Cardiac septum (tissue), 1 donor: Measurements from ENCODE around the gene BNIP3. TPM values are rescaled to one million over a fixed set of nuclear protein-coding genes. Genes with fewer than 3 reads are reported as not detected.
A peak's percentile ranks its signal among the peaks of the same experiment; 100 is the strongest.
"Not testable (repeated sequence)": the region's sequence is repeated elsewhere in the genome, so short reads cannot be mapped to it uniquely, and the experiment has no call there.

Source experiments
- DNase-seq: peaks from one replicate; pipeline ENCODE4 v3.0.0-alpha.2; 2020; ENCODE audit warnings: low spot score
- intact Hi-C: fragments of 100-400 bp; cut with DNase I; formaldehyde crosslinking; loops from one replicate; pipeline ENCODE4 v1.14.0; 2022
- total RNA-seq: library from RNA; stranded (reverse); fragmentation: NEBNext Ultra II Directional; extraction: Animal tissue kit (Norgen Biotek cat#: 25700); gene quantifications from one replicate; pipeline ENCODE4 v1.2.1, GENCODE V29; 2021
- donor health status: DM: no; HTN: no; CAD: no.

BNIP3 gene
- total RNA-seq, 1 donor from 2014 or later: 112 TPM

- peak; percentile 61 for DNase-seq
- intact Hi-C loops: no loop called here
These were observed 19.7 kb downstream of the BNIP3 start for GRCh38 chr10:131961777-131962662.

DNA sequence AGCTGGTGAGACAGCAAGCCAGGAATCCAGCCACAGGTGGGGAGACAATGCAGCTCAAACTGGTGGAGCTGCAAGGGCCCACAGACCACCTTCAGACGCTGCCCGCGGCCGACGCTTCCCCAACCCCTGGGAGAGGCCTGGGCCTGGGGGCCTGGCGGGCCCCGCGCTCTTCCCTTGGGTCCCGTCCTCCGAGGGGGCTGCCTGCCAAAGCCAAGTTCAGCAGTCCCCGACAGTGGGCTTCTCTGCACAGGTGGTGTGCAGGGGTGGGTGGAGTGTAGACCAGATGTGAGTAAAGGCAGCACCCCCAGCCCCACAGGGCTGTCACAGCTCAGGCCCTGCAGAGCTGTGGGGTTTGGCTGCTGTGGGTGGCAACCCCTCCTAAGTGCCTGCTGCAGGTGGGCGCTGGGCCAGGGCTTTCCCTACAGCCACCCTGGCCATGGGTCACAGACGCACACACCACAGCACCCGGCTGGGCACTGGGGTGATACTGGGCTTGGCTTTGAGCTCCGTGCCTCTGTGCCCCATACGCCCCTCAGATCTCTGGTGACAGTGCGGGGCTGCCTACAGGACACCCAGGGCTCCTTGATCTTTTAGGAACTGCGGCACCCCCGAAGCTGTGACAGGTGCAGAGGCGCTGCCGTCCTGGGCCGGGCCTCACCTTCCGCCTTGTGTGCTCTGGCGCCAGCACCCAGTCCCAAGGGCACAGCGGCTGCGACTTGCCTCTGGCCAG lies 20.5 kb downstream of the BNIP3 start:
- intact Hi-C loops: no loop called here
- peak; percentile 75 for DNase-seq

DNA sequence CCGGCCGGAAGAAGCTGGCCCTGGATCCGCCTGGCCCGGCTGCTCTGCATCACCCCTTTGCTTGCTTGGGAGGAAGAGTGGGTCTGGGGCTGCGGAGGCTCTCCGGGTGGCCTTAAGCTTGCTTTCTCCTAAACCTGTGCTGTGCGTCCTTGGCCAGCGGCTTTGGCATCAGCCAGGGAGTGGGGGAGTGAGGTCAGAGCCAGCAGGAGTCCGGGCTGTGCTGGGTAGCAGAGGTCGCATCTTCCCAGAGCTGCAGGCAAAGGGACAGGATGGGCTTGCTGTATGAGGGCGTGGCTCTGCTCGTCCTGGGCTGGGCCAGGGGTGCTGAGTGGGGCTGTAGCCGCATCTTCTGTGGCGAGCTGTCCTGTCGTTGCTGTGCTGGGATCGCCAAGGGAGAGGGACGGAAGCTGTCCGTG lies 21.1 kb downstream of the BNIP3 start:
- intact Hi-C loops: no loop called here

GRCh38 chr10:131959841-131960240 lies 21.9 kb downstream of the BNIP3 start:
- peak; percentile 73 for DNase-seq
- intact Hi-C loops: no loop called here

More for the DNA sequence above, 21.1 kb downstream of the BNIP3 start:
- DNase-seq: peak; percentile 63

GRCh38 chr10:131955591-131956340 lies 26.0 kb downstream of the BNIP3 start:
- intact Hi-C loops: no loop called here
- DNase-seq: peak; percentile 73

- intact Hi-C loops: no loop called here
- peak; percentile 47 for DNase-seq
These were observed 27.3 kb downstream of the BNIP3 start for GRCh38 chr10:131954356-131954965.

DNA sequence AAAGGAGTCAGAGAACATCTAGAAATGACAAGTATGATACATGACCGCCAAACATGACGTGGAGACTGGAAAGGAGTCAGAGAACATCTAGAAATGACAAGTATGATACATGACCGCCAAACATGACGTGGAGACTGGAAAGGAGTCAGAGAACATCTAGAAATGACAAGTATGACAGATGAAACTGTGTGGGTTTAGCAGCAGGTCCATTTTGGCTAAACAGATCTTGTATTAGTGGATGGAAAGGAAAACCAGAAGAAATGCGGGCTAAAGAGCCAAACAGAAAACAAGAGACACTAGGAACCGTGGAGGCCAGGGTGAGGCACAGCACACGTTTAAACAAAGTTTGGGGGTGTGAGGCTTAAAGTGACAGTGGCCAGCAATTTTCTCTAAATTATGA lies 31.8 kb downstream of the BNIP3 start:
- intact Hi-C loops, DNase-seq: not testable (repeated sequence)

DNA sequence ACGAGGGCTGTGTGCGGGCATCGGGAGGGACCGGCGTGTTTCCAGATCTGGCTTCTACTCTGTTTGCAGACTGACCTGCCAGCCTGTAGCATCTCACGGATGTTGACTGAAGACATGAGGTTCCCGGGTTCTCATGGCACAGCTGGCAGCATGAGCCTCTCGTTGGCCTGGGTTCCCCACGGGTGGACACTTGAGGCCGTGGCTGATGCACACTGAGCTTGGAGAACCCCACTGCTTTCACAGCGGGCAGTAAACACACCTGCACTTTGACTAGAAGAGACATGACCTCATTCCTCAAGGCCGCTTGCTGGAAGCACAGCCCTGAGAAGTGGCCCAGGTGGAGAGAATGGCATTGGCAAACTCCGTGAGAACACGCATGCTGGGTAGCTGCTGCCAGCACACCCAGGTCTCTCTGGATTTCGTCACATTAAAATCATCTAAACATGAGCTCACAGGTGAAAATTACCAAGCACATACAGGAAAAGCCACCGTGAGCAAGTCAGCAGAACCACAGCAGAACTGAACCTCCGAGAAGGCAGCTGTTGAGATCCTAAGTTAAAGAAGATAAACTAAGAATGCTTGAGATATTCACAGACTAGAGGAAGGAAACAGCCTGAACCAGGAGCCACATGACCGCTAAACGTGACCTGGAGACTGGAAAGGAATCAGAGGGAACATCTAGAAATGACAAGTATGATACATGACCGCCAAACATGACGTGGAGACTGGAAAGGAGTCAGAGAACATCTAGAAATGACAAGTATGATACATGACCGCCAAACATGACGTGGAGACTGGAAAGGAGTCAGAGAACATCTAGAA lies 32.5 kb downstream of the BNIP3 start:
- peak; percentile 68 for DNase-seq
- intact Hi-C loops: no loop called here

DNA sequence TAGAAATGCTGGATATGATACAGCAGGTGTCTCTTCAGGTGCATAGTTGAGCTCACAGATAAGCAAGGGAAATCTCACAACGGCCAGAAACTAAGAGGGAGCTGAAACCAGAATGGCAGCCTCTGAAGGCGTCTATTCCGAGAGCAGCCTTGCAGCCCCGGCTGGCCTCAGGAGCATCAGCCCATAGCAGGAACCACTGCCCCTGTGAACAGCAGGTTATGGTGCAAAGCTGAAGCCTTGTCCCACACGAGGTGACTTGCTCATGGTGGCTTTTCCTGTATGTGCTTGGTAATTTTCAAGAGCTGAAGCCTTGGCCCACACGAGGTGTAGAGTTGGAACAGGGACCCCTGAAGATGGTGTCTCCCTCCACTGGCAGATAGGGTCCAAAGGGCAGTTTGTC lies 33.2 kb downstream of the BNIP3 start:
- intact Hi-C loops: no loop called here
- peak; percentile 20 for DNase-seq

GRCh38 chr10:131947631-131948347 lies 33.9 kb downstream of the BNIP3 start:
- intact Hi-C loops: no loop called here
- peak; percentile 36 for DNase-seq

GRCh38 chr10:131946880-131947279 lies 34.8 kb downstream of the BNIP3 start:
- intact Hi-C loops: no loop called here
- DNase-seq: peak; percentile 57

GRCh38 chr10:131946321-131946751 lies 35.4 kb downstream of the BNIP3 start:
- intact Hi-C loops: no loop called here
- DNase-seq: no peak

- intact Hi-C loops: loop anchor here (5.0 kb wide), 1 partner anchor 58 kb away; no protein-coding TSS in a partner anchor
- DNase-seq: peak; percentile 61
These were observed 36.6 kb downstream of the BNIP3 start for GRCh38 chr10:131944976-131945695.

GRCh38 chr10:131944412-131944811 lies 37.3 kb downstream of the BNIP3 start:
- intact Hi-C loops: loop anchor here (5.0 kb wide), 1 partner anchor 57 kb away; no protein-coding TSS in a partner anchor
- DNase-seq: peak; percentile 39

- DNase-seq: peak; percentile 75
- intact Hi-C loops: loop anchor here (5.0 kb wide), 1 partner anchor 56 kb away; no protein-coding TSS in a partner anchor
These were observed 38.5 kb downstream of the BNIP3 start for GRCh38 chr10:131943021-131943814.

DNA sequence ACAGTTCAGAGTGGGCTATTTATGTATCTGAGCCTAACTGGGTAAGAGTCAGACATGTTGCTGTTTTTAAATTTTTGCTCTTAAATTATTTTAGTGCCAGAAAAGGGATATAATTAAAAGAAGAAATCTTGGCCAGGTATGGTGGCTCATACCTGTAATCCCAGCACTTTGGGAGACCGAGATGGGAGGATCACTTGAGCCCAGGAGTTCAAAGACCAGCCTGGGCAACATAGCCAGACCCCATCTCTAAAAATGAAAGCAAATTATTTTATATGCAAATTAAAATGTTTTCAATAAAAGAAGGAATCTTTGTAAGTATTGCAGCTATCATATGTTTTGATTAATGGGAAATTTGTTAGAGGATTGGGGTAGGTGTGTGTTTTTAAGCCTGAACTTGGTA lies 39.3 kb downstream of the BNIP3 start:
- no peak for DNase-seq
- intact Hi-C loops: loop anchor here (5.0 kb wide), 1 partner anchor 55 kb away; no protein-coding TSS in a partner anchor
